Subcutaneous abdominal adipose tissue (tissue), 5 donors: ENCODE measurements around the gene LSM14A.

ENCODE experiments used
- H3K27ac ChIP-seq: one replicate; pipeline ENCODE4 v1.7.0; 2013; ENCODE audit warnings: low read depth, mild to moderate bottlenecking, inconsistent platforms, low read length, moderate library complexity
- H3K27me3 ChIP-seq, 5 donors: one replicate each; pipeline ENCODE4 v1.7.0; 2013; ENCODE audit warnings: low read length in 5 of 5, inconsistent platforms in 1 of 5; ENCODE audit not compliant: control insufficient read depth in 5 of 5, insufficient read depth in 4 of 5
- H3K36me3 ChIP-seq, 5 donors: one replicate each; pipeline ENCODE4 v1.7.0; 2013; ENCODE audit warnings: low read length in 5 of 5; ENCODE audit not compliant: control insufficient read depth in 5 of 5, insufficient read depth in 5 of 5
- H3K4me1 ChIP-seq, 5 donors: one replicate each; pipeline ENCODE4 v1.7.0; 2013; ENCODE audit warnings: low read length in 5 of 5, mild to moderate bottlenecking in 3 of 5, moderate library complexity in 1 of 5; ENCODE audit not compliant: control insufficient read depth in 5 of 5, insufficient read depth in 5 of 5
- H3K4me3 ChIP-seq, 5 donors: one replicate each; pipeline ENCODE4 v1.7.0; 2013; ENCODE audit warnings: low read length in 5 of 5, low read depth in 1 of 5
- H3K9ac ChIP-seq, 5 donors: one replicate each; pipeline ENCODE4 v1.7.0; 2013; ENCODE audit warnings: low read length in 5 of 5, mild to moderate bottlenecking in 4 of 5, moderate library complexity in 3 of 5
- H3K9me3 ChIP-seq, 5 donors: one replicate each; pipeline ENCODE4 v1.7.0; 2013; ENCODE audit warnings: low read length in 5 of 5; ENCODE audit not compliant: control insufficient read depth in 5 of 5
- donor health status: healthy.
- donor health status: healthy.
- donor health status: healthy.
- donor health status: healthy.
- donor health status: healthy.

The LSM14A gene

GRCh38 chr19:34224996-34225658 is 52.8 kb downstream of the LSM14A start:
- no peak overlapping the region for H3K27ac ChIP-seq
- peaks cover 52 to 90% (median 73%) of the 10 kb centered on the region in 5 donors for H3K36me3 ChIP-seq
- H3K4me3 ChIP-seq, result no peak overlapping the region
- H3K9me3 ChIP-seq, result no peaks in the 10 kb centered on the region
- peaks cover 0 to 8% (median 4%) of the 10 kb centered on the region in 5 donors for H3K4me1 ChIP-seq
- H3K9ac ChIP-seq, result peak overlapping the region in 1 of 5 donors; percentile 9
- H3K27me3 ChIP-seq, result no peaks in the 10 kb centered on the region

- Histone ChIP-seq H3K27me3 (no peaks in the 10 kb centered on the region), H3K27ac (no peak overlapping the region)
Observed at GRCh38 chr19:34225659-34226015, 53.3 kb downstream of the LSM14A start.

GRCh38 chr19:34226036-34226435 is 53.7 kb downstream of the LSM14A start:
- Histone ChIP-seq H3K9ac (no peak overlapping the region), H3K27me3 (no peaks in the 10 kb centered on the region), H3K36me3 (peaks cover 53 to 93% (median 74%) of the 10 kb centered on the region in 5 donors), H3K9me3 (no peaks in the 10 kb centered on the region), H3K27ac (no peak overlapping the region), H3K4me3 (no peak overlapping the region), H3K4me1 (peaks cover 0 to 10% (median 4%) of the 10 kb centered on the region in 5 donors)

More at GRCh38 chr19:34225659-34226015, 53.3 kb downstream of the LSM14A start:
- Histone ChIP-seq H3K36me3 (peaks cover 52 to 94% (median 71%) of the 10 kb centered on the region in 5 donors), H3K4me3 (no peak overlapping the region), H3K9ac (no peak overlapping the region), H3K9me3 (no peaks in the 10 kb centered on the region), H3K4me1 (peaks cover 0 to 10% (median 4%) of the 10 kb centered on the region in 5 donors)

GRCh38 chr19:34228347-34228746 is 56.0 kb downstream of the LSM14A start:
- Histone ChIP-seq H3K27me3 (no peaks in the 10 kb centered on the region), H3K9ac (no peak overlapping the region), H3K4me1 (peaks cover 0 to 17% (median 11%) of the 10 kb centered on the region in 5 donors), H3K27ac (no peak overlapping the region), H3K4me3 (no peak overlapping the region), H3K9me3 (no peaks in the 10 kb centered on the region), H3K36me3 (peaks cover 43 to 73% (median 52%) of the 10 kb centered on the region in 5 donors)

GRCh38 chr19:34228762-34229161 is 56.5 kb downstream of the LSM14A start:
- no peak overlapping the region for H3K27ac ChIP-seq
- H3K27me3 ChIP-seq, result no peaks in the 10 kb centered on the region
- peak overlapping the region in 2 of 5 donors; percentile 20 to 46 for H3K9ac ChIP-seq
- no peaks in the 10 kb centered on the region for H3K9me3 ChIP-seq
- H3K4me1 ChIP-seq, result peaks cover 0 to 20% (median 12%) of the 10 kb centered on the region in 5 donors
- H3K4me3 ChIP-seq, result no peak overlapping the region
- H3K36me3 ChIP-seq, result peaks cover 39 to 68% (median 48%) of the 10 kb centered on the region in 5 donors

GRCh38 chr19:34229721-34230120 is 57.4 kb downstream of the LSM14A start:
- H3K36me3 ChIP-seq, result peaks cover 33 to 59% (median 41%) of the 10 kb centered on the region in 5 donors
- H3K27me3 ChIP-seq, result no peaks in the 10 kb centered on the region
- H3K27ac ChIP-seq, result no peak overlapping the region

GRCh38 chr19:34230820-34231219 is 58.5 kb downstream of the LSM14A start:
- H3K4me3 ChIP-seq, result no peak overlapping the region
- H3K27me3 ChIP-seq, result no peaks in the 10 kb centered on the region
- peaks cover 0 to 20% (median 12%) of the 10 kb centered on the region in 5 donors for H3K4me1 ChIP-seq
- no peak overlapping the region for H3K27ac ChIP-seq
- no peak overlapping the region for H3K9ac ChIP-seq
- H3K36me3 ChIP-seq, result peaks cover 22 to 48% (median 30%) of the 10 kb centered on the region in 5 donors
- no peaks in the 10 kb centered on the region for H3K9me3 ChIP-seq

More at GRCh38 chr19:34229721-34230120, 57.4 kb downstream of the LSM14A start:
- H3K4me3 ChIP-seq, result no peak overlapping the region
- H3K4me1 ChIP-seq, result peaks cover 0 to 20% (median 12%) of the 10 kb centered on the region in 5 donors
- H3K9me3 ChIP-seq, result no peaks in the 10 kb centered on the region
- no peak overlapping the region for H3K9ac ChIP-seq

GRCh38 chr19:34231439-34231838 is 59.1 kb downstream of the LSM14A start:
- Histone ChIP-seq H3K27me3 (no peaks in the 10 kb centered on the region), H3K4me1 (peaks cover 0 to 25% (median 16%) of the 10 kb centered on the region in 5 donors), H3K36me3 (peaks cover 20 to 42% (median 27%) of the 10 kb centered on the region in 5 donors), H3K9me3 (no peaks in the 10 kb centered on the region), H3K9ac (no peak overlapping the region), H3K27ac (no peak overlapping the region), H3K4me3 (no peak overlapping the region)

GRCh38 chr19:34232566-34233481 is 60.5 kb downstream of the LSM14A start:
- Histone ChIP-seq H3K9ac (peak overlapping the region in 2 of 5 donors; percentile 0 to 32), H3K4me1 (peaks cover 0 to 25% (median 17%) of the 10 kb centered on the region in 5 donors), H3K4me3 (no peak overlapping the region), H3K27me3 (no peaks in the 10 kb centered on the region), H3K36me3 (peaks cover 16 to 29% (median 24%) of the 10 kb centered on the region in 5 donors), H3K27ac (peak overlapping the region; percentile 19), H3K9me3 (no peaks in the 10 kb centered on the region)
